ENCODE data around the gene ZDHHC14. TPM values are rescaled to one million over a fixed set of nuclear protein-coding genes. Genes with fewer than 3 reads are reported as not detected.
"Not testable (repeated sequence)": the region's sequence is repeated elsewhere in the genome, so short reads cannot be mapped to it uniquely, and the experiment has no call there.

Gene ZDHHC14
- polyA plus RNA-seq (ENCODE audit: low read depth in 6 of 6) = 10 to 100 TPM in 1 of 6 donors, 1 to 10 TPM in 5; 1.7 to 10.5 (median 4.1) TPM

GRCh38 chr6:157380779-157381561 is at the start of gene ZDHHC14:
TSS of gene ZDHHC14 (plus strand) at chr6:157381190.
- H3K36me3 Mint-ChIP-seq = peaks cover 0 to 3% of the 10 kb centered on the region in 2 donors
- DNase-seq (peak; percentile 89), ATAC-seq (ENCODE audit: low read depth in 2 of 2) (peak; percentile 75 to 77)
- H3K4me1 Mint-ChIP-seq = peaks cover 39 to 44% (median 44%) of the 10 kb centered on the region in 3 donors
- H3K27ac Mint-ChIP-seq = peak within 1 kb of the TSS in 5 of 6 donors; percentile 66 to 93 (median 89)
- H3K27me3 Mint-ChIP-seq = peaks cover 20 to 22% (median 21%) of the 10 kb centered on the region in 3 donors
- peak within 1 kb of the TSS; percentile 76 to 96 (median 94) for H3K4me3 Mint-ChIP-seq
- no peaks in the 10 kb centered on the region for H3K9me3 Mint-ChIP-seq

- H3K4me1 Mint-ChIP-seq = peaks cover 0 to 9% (median 0%) of the 10 kb centered on the region in 3 donors
- DNase-seq = no peak
- no peak overlapping the region for H3K4me3 Mint-ChIP-seq
- ATAC-seq (ENCODE audit: low read depth in 2 of 2) = peak; percentile 60 to 69
- H3K9me3 Mint-ChIP-seq = no peaks in the 10 kb centered on the region
- no peak overlapping the region for H3K27ac Mint-ChIP-seq
- no peaks in the 10 kb centered on the region for H3K36me3 Mint-ChIP-seq
- peaks cover 57 to 74% (median 64%) of the 10 kb centered on the region in 3 donors for H3K27me3 Mint-ChIP-seq
These were observed 48.2 kb upstream of the ZDHHC14 start for GRCh38 chr6:157332813-157333212.

GRCh38 chr6:157333537-157333936 is 47.5 kb upstream of the ZDHHC14 start:
- Mint-ChIP-seq H3K27ac (no peak overlapping the region), H3K4me1 (peaks cover 0 to 9% (median 0%) of the 10 kb centered on the region in 3 donors), H3K36me3 (no peaks in the 10 kb centered on the region), H3K4me3 (no peak overlapping the region), H3K9me3 (no peaks in the 10 kb centered on the region), H3K27me3 (peaks cover 50 to 72% (median 58%) of the 10 kb centered on the region in 3 donors)
- ATAC-seq (ENCODE audit: low read depth in 2 of 2) = no peak
- DNase-seq = no peak

- ATAC-seq (ENCODE audit: low read depth in 2 of 2) (no peak), DNase-seq (no peak)
- H3K27ac Mint-ChIP-seq = no peak overlapping the region
- peaks cover 50 to 72% (median 58%) of the 10 kb centered on the region in 3 donors for H3K27me3 Mint-ChIP-seq
- H3K9me3 Mint-ChIP-seq = no peaks in the 10 kb centered on the region
- no peak overlapping the region for H3K4me3 Mint-ChIP-seq
- H3K4me1 Mint-ChIP-seq = peaks cover 0 to 9% (median 0%) of the 10 kb centered on the region in 3 donors
- H3K36me3 Mint-ChIP-seq = no peaks in the 10 kb centered on the region
These were observed 47.0 kb upstream of the ZDHHC14 start for GRCh38 chr6:157333956-157334355.

GRCh38 chr6:157335829-157336228 is 45.2 kb upstream of the ZDHHC14 start:
- peaks cover 5 to 9% (median 6%) of the 10 kb centered on the region in 3 donors for H3K4me1 Mint-ChIP-seq
- no peak overlapping the region for H3K27ac Mint-ChIP-seq
- DNase-seq (no peak), ATAC-seq (ENCODE audit: low read depth in 2 of 2) (no peak)
- no peak overlapping the region for H3K4me3 Mint-ChIP-seq
- no peaks in the 10 kb centered on the region for H3K9me3 Mint-ChIP-seq
- H3K36me3 Mint-ChIP-seq = no peaks in the 10 kb centered on the region
- peaks cover 49 to 73% (median 59%) of the 10 kb centered on the region in 3 donors for H3K27me3 Mint-ChIP-seq

- Mint-ChIP-seq H3K4me1 (peaks cover 5 to 12% (median 6%) of the 10 kb centered on the region in 3 donors), H3K27me3 (peaks cover 56 to 76% (median 70%) of the 10 kb centered on the region in 3 donors)
- not testable (repeated sequence) for H3K4me3 Mint-ChIP-seq; DNase-seq; H3K36me3 Mint-ChIP-seq; ATAC-seq (ENCODE audit: low read depth in 2 of 2); H3K27ac Mint-ChIP-seq; H3K9me3 Mint-ChIP-seq
These were observed 43.7 kb upstream of the ZDHHC14 start for GRCh38 chr6:157337276-157337675.

GRCh38 chr6:157337751-157338150 is 43.2 kb upstream of the ZDHHC14 start:
- Mint-ChIP-seq H3K9me3 (peaks cover 0 to 4% (median 0%) of the 10 kb centered on the region in 7 donors), H3K4me3 (no peak overlapping the region), H3K27ac (no peak overlapping the region), H3K4me1 (peaks cover 5 to 9% (median 6%) of the 10 kb centered on the region in 3 donors), H3K36me3 (no peaks in the 10 kb centered on the region), H3K27me3 (peaks cover 51 to 76% (median 70%) of the 10 kb centered on the region in 3 donors)
- ATAC-seq (ENCODE audit: low read depth in 2 of 2) = no peak
- no peak for DNase-seq

GRCh38 chr6:157339432-157339831 is 41.6 kb upstream of the ZDHHC14 start:
- Mint-ChIP-seq H3K27me3 (peaks cover 40 to 73% (median 71%) of the 10 kb centered on the region in 3 donors), H3K4me3 (no peak overlapping the region), H3K4me1 (peaks cover 3 to 6% (median 5%) of the 10 kb centered on the region in 3 donors), H3K9me3 (peaks cover 0 to 5% (median 0%) of the 10 kb centered on the region in 7 donors), H3K27ac (no peak overlapping the region), H3K36me3 (no peaks in the 10 kb centered on the region)
- ATAC-seq (ENCODE audit: low read depth in 2 of 2) (no peak), DNase-seq (no peak)

- Mint-ChIP-seq H3K27ac (peak overlapping the region in 1 of 6 donors; percentile 16), H3K36me3 (no peaks in the 10 kb centered on the region), H3K9me3 (peaks cover 0 to 8% (median 2%) of the 10 kb centered on the region in 7 donors), H3K4me1 (peaks cover 3 to 7% (median 6%) of the 10 kb centered on the region in 3 donors), H3K27me3 (peaks cover 57 to 81% (median 75%) of the 10 kb centered on the region in 3 donors), H3K4me3 (no peak overlapping the region)
- no peak for ATAC-seq (ENCODE audit: low read depth in 2 of 2)
- DNase-seq = no peak
These were observed 37.3 kb upstream of the ZDHHC14 start for GRCh38 chr6:157343732-157344131.

- Mint-ChIP-seq H3K9me3 (peaks cover 5 to 19% (median 13%) of the 10 kb centered on the region in 7 donors), H3K27ac (no peak overlapping the region), H3K27me3 (peaks cover 64 to 75% (median 69%) of the 10 kb centered on the region in 3 donors), H3K36me3 (peaks cover 0 to 9% of the 10 kb centered on the region in 2 donors), H3K4me1 (peaks cover 0 to 2% (median 0%) of the 10 kb centered on the region in 3 donors), H3K4me3 (no peak overlapping the region)
- ATAC-seq (ENCODE audit: low read depth in 2 of 2) (no peak), DNase-seq (no peak)
These were observed 34.6 kb upstream of the ZDHHC14 start for GRCh38 chr6:157346373-157346772.

- Mint-ChIP-seq H3K4me3 (no peak overlapping the region), H3K36me3 (peaks cover 0 to 7% of the 10 kb centered on the region in 2 donors), H3K27ac (no peak overlapping the region), H3K27me3 (peaks cover 59 to 72% (median 69%) of the 10 kb centered on the region in 3 donors), H3K9me3 (peaks cover 0 to 2% (median 0%) of the 10 kb centered on the region in 7 donors), H3K4me1 (no peaks in the 10 kb centered on the region)
- DNase-seq (no peak), ATAC-seq (ENCODE audit: low read depth in 2 of 2) (no peak)
These were observed 22.7 kb upstream of the ZDHHC14 start for GRCh38 chr6:157358287-157358686.

GRCh38 chr6:157361886-157362285 is 19.1 kb upstream of the ZDHHC14 start:
- Mint-ChIP-seq H3K36me3 (no peaks in the 10 kb centered on the region), H3K9me3 (no peaks in the 10 kb centered on the region), H3K4me3 (no peak overlapping the region), H3K27ac (no peak overlapping the region), H3K4me1 (no peaks in the 10 kb centered on the region), H3K27me3 (peaks cover 51 to 70% (median 69%) of the 10 kb centered on the region in 3 donors)
- ATAC-seq (ENCODE audit: low read depth in 2 of 2) = no peak
- no peak for DNase-seq

GRCh38 chr6:157364705-157365104 is 16.3 kb upstream of the ZDHHC14 start:
- Mint-ChIP-seq H3K36me3 (no peaks in the 10 kb centered on the region), H3K4me3 (no peak overlapping the region), H3K4me1 (peaks cover 11 to 18% (median 15%) of the 10 kb centered on the region in 3 donors), H3K27ac (no peak overlapping the region), H3K9me3 (peaks cover 0 to 8% (median 3%) of the 10 kb centered on the region in 7 donors), H3K27me3 (peaks cover 46 to 50% (median 46%) of the 10 kb centered on the region in 3 donors)
- no peak for ATAC-seq (ENCODE audit: low read depth in 2 of 2)
- no peak for DNase-seq

- H3K27me3 Mint-ChIP-seq = peaks cover 30 to 37% (median 35%) of the 10 kb centered on the region in 3 donors
- no peak for DNase-seq
- no peak overlapping the region for H3K27ac Mint-ChIP-seq
- ATAC-seq (ENCODE audit: low read depth in 2 of 2) = no peak
- peaks cover 15 to 26% (median 19%) of the 10 kb centered on the region in 3 donors for H3K4me1 Mint-ChIP-seq
- no peak overlapping the region for H3K4me3 Mint-ChIP-seq
- no peaks in the 10 kb centered on the region for H3K36me3 Mint-ChIP-seq
- peaks cover 0 to 8% (median 3%) of the 10 kb centered on the region in 7 donors for H3K9me3 Mint-ChIP-seq
These were observed 14.3 kb upstream of the ZDHHC14 start for GRCh38 chr6:157366648-157367047.
